GM19025 (cell line): ENCODE results near the gene VAV3.
"Not testable (repeated sequence)": the region's sequence is repeated elsewhere in the genome, so short reads cannot be mapped to it uniquely, and the experiment has no call there.

Experiments used
- ATAC-seq: cut with Tn5 transposase; IDR thresholded peaks from one replicate; pipeline ENCODE4 v1.9.1; 2021; ENCODE audit warnings: mild to moderate bottlenecking, low read depth, moderate library complexity; ENCODE audit not compliant: unreplicated experiment

VAV3 gene, protein sequence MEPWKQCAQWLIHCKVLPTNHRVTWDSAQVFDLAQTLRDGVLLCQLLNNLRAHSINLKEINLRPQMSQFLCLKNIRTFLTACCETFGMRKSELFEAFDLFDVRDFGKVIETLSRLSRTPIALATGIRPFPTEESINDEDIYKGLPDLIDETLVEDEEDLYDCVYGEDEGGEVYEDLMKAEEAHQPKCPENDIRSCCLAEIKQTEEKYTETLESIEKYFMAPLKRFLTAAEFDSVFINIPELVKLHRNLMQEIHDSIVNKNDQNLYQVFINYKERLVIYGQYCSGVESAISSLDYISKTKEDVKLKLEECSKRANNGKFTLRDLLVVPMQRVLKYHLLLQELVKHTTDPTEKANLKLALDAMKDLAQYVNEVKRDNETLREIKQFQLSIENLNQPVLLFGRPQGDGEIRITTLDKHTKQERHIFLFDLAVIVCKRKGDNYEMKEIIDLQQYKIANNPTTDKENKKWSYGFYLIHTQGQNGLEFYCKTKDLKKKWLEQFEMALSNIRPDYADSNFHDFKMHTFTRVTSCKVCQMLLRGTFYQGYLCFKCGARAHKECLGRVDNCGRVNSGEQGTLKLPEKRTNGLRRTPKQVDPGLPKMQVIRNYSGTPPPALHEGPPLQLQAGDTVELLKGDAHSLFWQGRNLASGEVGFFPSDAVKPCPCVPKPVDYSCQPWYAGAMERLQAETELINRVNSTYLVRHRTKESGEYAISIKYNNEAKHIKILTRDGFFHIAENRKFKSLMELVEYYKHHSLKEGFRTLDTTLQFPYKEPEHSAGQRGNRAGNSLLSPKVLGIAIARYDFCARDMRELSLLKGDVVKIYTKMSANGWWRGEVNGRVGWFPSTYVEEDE

DNA sequence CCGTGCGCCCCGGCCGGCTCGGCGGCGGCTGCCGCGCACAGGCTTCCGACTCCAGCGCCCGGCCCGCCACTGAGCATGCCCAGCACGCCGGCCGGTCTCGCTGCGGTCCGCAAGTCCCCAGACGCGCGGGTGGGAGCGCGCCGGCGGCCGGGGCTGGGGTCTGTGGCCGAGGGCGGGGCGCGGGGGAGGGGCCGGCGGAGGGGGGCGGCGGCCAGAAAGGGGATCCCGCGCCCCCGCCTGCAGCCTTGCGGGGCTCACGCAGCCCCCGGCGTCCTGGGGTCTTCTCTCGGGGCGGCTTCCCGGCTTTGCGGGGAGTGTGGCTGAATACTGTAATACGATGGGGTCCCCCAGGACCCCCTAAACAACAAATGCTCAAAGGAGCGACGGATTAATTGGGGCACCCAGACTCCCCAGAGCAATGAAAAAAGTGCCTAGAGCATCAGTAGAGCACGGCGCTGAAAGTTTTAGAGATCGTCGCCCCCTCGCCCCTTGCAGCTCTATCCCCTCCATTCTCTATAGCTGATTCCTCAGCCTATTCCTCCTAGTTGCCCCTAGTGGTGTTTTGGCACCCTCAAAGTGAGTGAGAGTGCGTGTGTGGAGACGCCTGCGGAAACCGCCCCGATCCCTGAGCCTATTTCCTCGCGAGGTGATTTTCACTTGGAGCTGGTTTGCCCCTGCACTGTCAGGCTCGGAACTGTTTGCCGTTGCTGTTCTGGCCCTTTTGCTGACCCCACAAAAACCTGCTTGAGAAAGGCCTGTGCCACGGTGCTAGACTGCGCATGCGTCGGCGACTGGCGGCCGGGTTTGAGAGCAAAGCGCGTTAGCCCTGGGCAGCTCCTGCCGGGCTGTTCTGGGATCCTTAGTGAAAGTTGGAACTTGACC is at the start of gene VAV3:
Gene VAV3 (minus strand): TSS at position 71 of the 882 bp plus-strand sequence. CDS start 311 bp downstream, outside the sequence.
- no peak for ATAC-seq

DNA sequence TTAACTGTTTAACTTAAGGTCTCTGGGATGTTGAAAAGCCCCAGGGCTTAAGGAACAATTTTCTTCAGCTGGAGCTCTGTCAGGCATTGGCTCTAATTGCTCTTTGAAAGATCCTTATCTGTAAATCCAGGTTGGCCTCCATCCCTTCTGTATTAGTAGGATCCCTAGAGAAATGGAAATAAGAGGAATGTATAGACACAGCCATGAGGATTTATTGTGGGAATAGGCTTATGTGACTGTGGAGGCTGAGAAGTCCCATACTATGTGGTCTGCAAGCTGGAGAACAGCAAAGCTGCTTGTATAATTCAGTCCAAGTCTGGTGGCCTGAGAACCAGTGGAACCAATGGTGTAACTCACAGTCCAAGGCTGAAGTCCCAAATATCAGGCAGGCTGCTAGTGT is 47.6 kb upstream of the VAV3 start:
- no peak for ATAC-seq

DNA sequence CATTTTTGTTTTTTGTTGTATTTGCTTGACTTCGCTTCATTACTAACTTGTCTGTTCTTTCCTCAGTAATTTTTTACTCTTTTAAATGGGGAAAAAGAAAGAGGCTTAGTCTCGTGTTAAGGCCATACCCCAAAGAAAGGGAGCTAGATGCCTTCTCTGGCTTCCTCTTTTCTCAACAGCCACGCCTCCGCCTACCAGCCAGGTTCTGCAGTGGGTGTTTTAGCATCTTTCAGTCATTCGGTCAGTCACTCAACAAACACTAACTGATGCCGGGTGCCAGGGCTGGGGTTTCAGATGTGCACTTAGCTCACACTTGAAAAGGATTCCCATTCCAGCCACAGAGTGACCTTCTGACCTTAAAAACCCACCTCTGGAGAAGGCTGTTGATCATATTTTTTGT is 46.3 kb upstream of the VAV3 start:
- no peak for ATAC-seq

DNA sequence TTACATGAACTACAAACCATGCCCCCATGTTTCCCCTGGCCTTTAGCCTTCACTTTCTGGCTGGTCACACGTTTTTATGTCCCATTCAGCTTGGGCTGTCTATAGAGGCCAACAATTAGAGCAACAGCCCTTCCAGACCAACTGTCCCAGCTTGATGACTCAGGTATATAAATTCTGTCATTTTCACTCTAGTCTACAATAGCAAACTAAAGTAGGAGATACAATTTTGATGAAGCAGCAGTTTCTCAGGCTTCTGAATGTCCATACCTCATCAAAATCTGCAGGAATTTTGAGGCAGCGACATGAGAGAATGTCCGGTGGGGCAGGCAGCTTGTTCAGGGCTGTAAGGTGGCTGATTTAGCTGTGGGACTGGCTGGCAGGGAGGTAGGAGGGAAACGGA is 45.6 kb upstream of the VAV3 start:
- ATAC-seq = no peak

DNA sequence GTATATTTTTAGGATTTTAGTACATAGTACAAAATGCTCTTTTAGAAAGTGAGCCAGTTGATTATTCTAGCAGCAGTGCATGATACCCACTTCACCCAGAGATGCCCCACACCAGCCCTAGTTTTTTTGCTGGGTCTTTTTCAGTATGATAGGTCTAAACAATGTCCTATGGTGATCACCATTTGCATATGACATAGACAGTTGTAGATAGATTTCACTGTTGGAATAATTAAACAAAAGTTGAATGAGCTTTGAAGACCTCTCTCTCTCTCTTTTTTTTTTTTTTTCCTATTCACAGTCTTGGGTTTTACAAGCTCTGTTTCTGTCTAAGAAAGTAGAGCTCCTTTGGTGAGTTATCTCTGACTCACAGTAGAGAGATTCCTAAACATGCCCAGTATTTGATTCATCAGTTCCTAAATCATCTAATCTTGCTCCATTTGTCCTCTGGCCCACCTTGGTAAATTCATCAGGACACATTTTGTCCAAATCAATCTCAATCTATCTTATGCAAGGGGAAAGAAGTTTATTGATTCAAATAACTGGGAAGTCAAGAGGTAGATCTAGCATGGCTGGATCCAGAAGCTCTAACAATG is 44.7 kb upstream of the VAV3 start:
- no peak for ATAC-seq

DNA sequence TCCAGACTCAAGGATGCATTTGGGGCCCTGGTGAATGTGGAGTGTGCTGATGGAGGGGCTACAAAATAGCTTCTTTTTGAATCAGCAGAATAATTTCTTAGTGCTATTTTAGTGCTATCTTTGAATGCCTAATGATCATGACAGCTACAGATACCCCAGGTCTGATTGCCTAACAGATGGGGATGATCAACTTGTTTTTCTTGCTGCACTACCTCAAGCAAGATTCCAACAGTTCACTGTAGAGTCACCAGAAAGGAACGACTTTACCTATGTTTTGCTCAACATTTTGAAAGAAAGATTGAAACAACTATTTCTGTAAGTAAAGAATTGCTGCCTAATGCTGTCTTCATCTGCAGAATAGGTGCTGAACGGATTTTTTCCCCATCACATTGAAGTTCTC is 42.6 kb upstream of the VAV3 start:
- no peak for ATAC-seq

DNA sequence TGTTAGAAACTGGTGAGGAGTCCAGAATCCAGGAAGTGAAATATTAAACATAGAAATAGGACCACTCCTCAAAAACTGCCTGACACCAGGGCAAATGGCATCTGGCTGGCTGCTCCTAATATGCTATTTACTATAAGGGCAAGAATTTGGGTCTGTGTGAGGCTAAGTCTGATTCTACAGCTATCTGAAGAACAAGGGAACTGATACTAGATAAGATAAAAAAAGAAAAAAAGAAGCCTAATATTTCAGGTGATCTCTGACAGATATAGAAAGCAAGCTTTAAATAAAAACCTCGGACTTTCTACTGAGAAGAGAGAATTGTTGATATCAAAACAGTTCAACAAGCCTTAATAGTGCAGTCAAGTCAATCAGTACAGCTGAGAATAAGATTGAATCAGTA is 42.1 kb upstream of the VAV3 start:
- no peak for ATAC-seq

DNA sequence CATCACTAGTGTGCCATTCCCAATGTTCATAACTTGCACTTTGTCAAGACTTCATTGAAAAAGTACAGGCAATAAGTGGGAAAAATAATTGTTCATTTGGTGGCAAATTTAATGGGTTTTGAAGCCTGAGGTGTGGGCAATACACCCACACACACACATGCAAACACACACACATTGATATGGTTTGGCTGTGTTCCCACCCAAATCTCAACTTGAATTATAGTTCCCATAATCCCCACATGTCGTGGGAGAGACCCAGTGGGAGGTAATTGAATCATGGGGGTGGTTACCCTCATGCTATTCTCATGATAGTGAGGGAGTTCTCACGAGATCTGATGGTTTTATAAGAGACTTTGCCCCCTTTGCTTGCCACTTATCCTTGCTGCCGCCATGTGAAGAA is 39.9 kb upstream of the VAV3 start:
- ATAC-seq = not testable (repeated sequence)

DNA sequence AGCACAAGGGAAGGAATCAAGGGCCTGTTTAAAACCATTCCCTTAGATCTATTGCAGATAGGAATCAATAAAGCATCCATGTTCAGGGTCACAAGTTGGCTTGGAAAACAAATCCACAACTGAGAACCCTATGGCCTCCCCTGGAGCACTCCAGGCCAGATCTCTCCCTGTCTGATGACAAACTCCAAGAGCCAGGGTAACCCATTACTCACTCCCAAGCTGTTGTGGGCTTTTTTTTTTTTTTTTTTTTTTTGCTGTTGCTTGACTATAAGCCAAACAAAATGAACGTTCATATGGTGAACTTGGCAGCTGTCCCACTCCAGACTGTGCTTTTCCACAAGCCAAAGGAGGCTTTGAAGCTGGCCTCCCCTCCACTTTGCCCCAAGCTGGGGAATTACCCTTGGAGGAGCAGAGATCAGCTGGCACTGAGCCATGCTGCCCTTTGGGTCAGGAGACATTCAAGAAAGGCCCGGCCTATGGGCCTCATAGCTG is 35.7 kb upstream of the VAV3 start:
- ATAC-seq = no peak

DNA sequence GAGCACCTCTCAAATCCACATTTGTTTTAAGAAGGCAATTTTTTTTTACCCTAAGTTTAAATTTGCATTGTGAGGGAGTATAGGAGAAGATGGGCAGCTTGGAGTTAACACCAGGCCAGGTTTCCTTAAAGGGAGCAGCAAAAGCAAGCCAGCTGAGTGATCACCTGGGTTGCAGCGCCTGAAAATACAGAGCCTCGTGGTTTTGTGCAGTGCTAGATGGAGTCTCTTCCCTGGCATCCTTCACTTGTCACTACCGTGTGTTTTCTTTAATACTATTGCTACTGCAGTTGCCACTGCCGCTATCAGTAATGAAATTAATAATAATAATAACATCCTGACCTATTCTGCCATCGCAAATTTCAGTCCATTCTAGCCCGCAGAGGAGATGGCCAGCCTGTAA is 35.2 kb upstream of the VAV3 start:
- no peak for ATAC-seq

DNA sequence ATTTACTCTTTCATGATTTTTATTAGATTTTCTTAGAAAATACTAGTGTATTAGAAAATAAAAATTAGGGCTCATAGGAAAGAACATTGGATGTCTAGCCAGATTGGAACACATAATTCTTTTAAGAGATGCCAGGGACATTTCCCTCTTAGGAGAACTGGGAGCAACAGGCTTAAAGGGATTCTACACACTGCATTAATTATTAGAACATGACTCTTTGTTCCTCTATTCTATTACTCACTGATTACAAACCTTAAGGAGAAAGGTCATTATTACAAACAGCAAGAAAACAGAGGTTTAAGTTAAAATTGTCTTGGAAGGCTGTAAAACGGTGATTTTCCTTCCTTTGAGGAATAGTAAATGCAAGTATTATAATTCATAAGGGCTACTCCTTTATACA is 32.9 kb upstream of the VAV3 start:
- ATAC-seq = no peak

DNA sequence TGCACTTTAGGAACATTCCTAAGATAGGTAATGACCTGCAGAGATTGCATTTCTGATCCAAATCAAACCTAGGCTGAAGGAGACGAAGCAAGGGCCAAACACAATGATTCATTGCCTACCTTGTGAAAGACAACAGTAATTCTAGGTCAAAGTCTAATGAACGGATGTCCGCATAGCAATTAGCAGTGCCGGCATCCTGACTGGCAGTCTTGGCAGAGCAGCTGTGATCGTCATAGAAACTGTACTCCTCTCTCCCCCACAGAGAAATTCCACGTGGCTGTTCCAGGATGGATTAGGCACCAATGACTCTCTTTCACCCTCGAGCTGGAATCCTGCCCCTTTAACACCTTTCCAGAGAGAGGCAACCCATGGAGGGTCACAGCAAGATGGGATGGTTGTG is 28.9 kb upstream of the VAV3 start:
- ATAC-seq = no peak

DNA sequence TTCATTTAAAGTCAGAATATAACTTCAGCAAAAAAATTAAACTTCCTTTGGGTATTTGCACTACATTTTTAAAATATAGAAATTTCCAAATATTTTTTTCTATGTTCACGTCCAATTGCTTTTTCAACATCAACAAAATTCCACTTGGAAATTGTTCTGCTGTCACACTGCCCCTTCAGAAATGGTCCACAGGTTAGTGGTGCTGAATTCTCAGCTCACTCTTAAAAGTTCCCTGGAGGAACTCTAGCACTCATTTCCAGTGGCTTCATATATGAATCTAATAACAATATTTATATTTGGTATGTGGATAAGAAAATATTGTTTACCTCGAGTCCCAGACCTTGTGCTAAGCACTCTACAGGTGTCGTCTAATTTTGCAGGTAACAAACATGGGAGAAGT is 27.4 kb upstream of the VAV3 start:
- no peak for ATAC-seq

DNA sequence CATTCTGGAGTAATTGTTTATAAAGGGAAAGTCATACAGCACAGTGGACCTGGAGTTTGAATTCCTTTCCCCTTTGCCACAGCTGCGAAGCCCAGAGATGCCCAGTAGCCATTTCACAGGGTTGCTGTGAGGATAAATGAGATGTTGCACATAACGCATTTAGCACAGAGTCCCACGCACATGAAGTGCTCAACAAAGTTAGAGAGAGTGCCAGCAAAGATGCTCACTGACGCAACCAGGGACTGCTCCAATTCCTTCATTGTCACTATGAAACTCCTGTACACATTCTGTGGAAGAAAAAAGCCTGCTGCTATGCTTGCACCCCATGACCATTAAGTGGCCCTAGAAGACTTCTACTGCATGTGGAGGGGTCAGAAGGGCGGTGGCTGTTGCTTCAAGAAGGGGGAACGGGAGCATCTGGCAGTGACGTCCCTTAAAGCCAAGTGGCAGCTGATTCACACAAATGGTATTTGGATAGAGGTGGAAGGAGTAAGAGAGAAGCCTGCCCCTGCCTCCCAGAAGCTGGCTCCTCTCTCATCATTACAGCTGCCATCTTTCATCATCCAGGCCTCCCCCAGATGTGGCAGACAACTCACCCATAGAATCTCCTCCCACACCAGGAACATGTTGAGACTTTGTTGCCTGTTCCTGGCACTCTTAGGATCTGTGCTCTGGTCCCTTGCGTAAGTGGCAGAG is 26.5 kb upstream of the VAV3 start:
- ATAC-seq = no peak

DNA sequence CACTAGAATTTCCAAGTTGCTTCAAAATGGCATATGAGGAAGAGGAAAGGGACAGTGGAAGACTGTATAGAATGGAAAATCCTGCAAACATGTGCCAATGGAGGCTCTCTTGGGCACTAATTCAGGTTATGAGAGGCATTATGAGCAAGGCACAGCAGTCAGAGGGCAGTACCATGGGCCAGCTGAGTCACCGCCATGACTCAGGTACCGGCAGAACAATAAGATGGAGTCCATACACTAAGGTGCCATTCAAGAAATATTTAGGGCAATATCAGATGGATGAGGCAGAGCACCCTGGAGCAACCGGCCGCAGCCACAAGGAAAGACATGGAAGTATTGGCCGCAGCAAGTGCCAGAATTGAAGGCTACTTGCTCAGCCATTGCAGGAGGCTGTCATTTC is 25.6 kb upstream of the VAV3 start:
- no peak for ATAC-seq

DNA sequence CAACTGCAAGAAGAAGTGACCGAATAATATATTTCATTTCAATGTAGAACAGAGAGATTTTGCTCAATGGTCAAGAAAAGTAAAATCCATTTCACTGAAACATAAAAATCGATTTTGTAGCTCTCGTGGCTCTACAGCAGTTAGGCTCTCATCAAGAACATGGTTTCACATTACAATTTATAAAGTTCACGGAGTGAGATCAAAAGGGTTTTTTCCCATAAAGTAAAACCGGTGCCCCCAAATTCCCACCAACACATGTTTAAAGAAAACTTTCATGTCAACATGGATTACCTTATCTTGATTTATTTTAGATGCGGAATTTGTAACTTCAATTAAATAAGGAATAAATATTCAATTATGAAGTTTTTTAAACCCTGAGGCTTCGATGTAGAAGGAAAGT is 16.3 kb upstream of the VAV3 start:
- no peak for ATAC-seq

DNA sequence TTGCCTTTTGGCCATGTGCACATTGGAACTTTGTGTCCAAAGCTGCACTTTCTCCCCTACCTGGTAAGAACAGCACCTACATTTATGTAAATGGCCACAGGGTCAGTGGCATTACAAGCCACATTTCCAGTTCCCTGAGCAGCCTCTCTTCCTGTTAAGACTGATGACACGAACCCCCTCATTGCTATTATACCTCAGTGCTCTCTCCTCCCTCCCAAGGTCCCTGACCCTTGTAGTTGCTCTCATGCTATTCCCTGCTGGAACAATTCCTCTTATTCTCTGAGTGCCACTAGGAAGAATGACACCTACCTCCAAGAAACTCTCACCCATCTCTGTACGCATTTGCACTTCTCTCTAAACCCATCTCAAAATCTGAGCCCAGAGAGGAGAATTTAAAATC is 14.9 kb upstream of the VAV3 start:
- ATAC-seq = no peak

DNA sequence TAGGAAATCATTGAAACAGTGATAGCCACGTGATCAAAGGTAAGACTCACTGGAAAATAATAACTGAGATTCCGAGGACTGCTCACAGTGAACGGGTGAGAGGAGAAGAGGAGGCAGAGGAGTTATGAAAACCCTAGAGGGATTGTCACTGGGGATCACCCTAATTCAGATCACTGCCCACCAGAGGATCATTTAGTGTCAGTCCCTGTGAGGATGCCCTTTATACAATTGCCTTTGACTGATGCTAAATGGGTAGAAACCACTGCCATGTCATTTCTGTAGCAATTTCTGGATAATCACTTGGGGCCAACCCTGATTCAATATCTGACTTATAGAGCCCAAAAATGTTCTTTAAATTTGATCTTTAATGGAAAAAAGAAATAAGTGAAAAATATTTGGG is 14.1 kb upstream of the VAV3 start:
- no peak for ATAC-seq

DNA sequence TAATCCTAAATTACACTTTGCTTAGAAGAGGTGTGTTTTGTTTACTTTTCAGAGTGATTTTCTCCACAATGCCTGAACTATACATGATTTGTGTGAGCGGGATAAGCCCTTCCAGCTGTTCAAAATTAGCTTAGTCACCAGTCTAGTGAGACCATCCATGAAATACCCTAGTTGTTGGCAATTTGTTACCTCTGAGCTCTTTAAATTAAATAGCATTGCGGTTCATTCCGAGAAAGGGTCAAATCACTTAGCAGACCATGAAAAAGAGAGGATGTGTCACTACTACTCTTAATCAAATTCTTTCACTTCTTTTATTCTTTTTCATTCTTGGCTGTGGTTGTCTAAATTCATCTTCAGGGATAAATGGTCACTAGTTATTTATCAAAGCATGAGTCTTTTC is 11.9 kb upstream of the VAV3 start:
- ATAC-seq = no peak

DNA sequence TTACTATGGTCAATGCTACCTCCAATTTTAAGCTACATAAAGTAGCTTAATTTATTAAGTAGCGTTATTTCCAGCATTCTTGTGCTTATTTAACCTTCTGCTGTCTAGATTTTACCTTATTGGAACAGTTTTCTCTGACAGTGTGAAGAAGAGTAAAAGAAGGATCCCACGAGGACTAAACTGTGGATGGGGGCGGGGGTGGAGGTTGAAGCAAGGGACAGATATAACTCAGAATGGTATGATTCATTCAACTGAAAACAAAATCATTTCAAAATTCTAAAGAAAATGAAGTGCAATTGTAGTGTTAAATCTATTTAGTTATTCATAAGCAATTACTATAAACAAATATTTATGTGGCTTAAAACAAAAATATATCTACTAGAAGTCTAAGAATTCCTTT is 11.5 kb upstream of the VAV3 start:
- no peak for ATAC-seq
